OCI-LY1 (cell line): ENCODE results near the gene PID1.

Experiments used
- H2AFZ ChIP-seq: fragments of 200-600 bp; sonication (generic), shearing (Covaris generic); 2 replicates; pipeline ENCODE4 v1.6.0; 2014; ENCODE audit warnings: antibody characterized with exemption, mild to moderate bottlenecking, low read length
- H3F3A ChIP-seq: fragments of 200-600 bp; sonication (generic), shearing (Covaris generic); 2 replicates; pipeline ENCODE4 v1.6.0; 2014; ENCODE audit warnings: mild to moderate bottlenecking, antibody characterized with exemption, low read length, moderate library complexity; ENCODE audit not compliant: insufficient read depth
- H3K27ac ChIP-seq: fragments of 200-600 bp; sonication (generic); 2 replicates; pipeline ENCODE4 v1.5.1; 2014; ENCODE audit warnings: low read length, mixed run types, mild to moderate bottlenecking, low read depth; ENCODE audit not compliant: poor library complexity, severe bottlenecking
- H3K27me3 ChIP-seq: fragments of 200-600 bp; sonication (generic); 2 replicates; pipeline ENCODE4 v1.6.0; 2014; ENCODE audit warnings: antibody characterized with exemption, mild to moderate bottlenecking, low read length, moderate library complexity; ENCODE audit not compliant: insufficient read depth
- H3K36me3 ChIP-seq: fragments of 200-600 bp; sonication (generic); 2 replicates; pipeline ENCODE4 v1.6.1; 2014; ENCODE audit warnings: mild to moderate bottlenecking, antibody characterized with exemption, low read length, moderate library complexity, mixed read lengths; ENCODE audit not compliant: insufficient read depth
- H3K4me1 ChIP-seq: fragments of 200-600 bp; sonication (generic); 2 replicates; pipeline ENCODE4 v1.5.1; 2014; ENCODE audit warnings: mild to moderate bottlenecking, low read length, moderate library complexity; ENCODE audit not compliant: insufficient read depth, severe bottlenecking
- H3K4me2 ChIP-seq: fragments of 200-600 bp; sonication (generic), shearing (Covaris generic); 2 replicates; pipeline ENCODE4 v1.6.1; 2014; ENCODE audit warnings: low read length
- H3K4me3 ChIP-seq: fragments of 200-600 bp; sonication (generic); 2 replicates; pipeline ENCODE4 v1.5.1; 2014; ENCODE audit warnings: low read length, low read depth, mild to moderate bottlenecking, mixed read lengths; ENCODE audit not compliant: poor library complexity, severe bottlenecking
- H3K79me2 ChIP-seq: fragments of 200-600 bp; shearing (Covaris generic); 2 replicates; pipeline ENCODE4 v1.6.1; 2016; ENCODE audit warnings: mixed run types, low read length, mixed read lengths; ENCODE audit not compliant: insufficient read depth
- H3K9ac ChIP-seq: fragments of 200-600 bp; sonication (generic), shearing (Covaris generic); 2 replicates; pipeline ENCODE4 v1.6.1; 2014; ENCODE audit warnings: mild to moderate bottlenecking, low read length, mixed read lengths
- H3K9me2 ChIP-seq: fragments of 200-600 bp; sonication (generic), shearing (Covaris generic); 2 replicates; pipeline ENCODE4 v1.6.1; 2014; ENCODE audit warnings: low read depth, mild to moderate bottlenecking, low read length, mixed read lengths
- H3K9me3 ChIP-seq: fragments of 200-600 bp; shearing (Covaris generic); 2 replicates; pipeline ENCODE4 v1.6.1; 2014; ENCODE audit warnings: low read length, mixed read lengths
- H4K20me1 ChIP-seq: fragments of 200-600 bp; sonication (generic), shearing (Covaris generic); 2 replicates; pipeline ENCODE4 v1.6.0; 2016; ENCODE audit warnings: mild to moderate bottlenecking, low read length; ENCODE audit not compliant: insufficient read depth
- CTCF ChIP-seq: fragments of 200-600 bp; sonication (generic), shearing (Covaris generic); IDR thresholded peaks from 2 replicates; pipeline ENCODE4 v1.5.1; 2017; ENCODE audit warnings: mild to moderate bottlenecking, antibody characterized with exemption, low read length, moderate library complexity, mixed read lengths
- EZH2 ChIP-seq: fragments of 200-600 bp; sonication (generic), shearing (Covaris generic); IDR thresholded peaks from 2 replicates; pipeline ENCODE4 v1.8.0; 2017; ENCODE audit warnings: borderline replicate concordance, mixed run types, mild to moderate bottlenecking, antibody characterized with exemption, low read length, moderate library complexity, mixed read lengths

The PID1 gene

GRCh38 chr2:229226382-229226781 lies 44.7 kb downstream of the PID1 start:
- no peaks in the 10 kb centered on the region for H3K27me3 ChIP-seq
- H3K9ac ChIP-seq = no peak overlapping the region
- no peak overlapping the region for H3K27ac ChIP-seq
- no peak overlapping the region for H3K4me3 ChIP-seq
- TF ChIP-seq EZH2 (no peak), CTCF (no peak)
- no peaks in the 10 kb centered on the region for H3F3A ChIP-seq
- H3K9me2 ChIP-seq = no peaks in the 10 kb centered on the region
- no peaks in the 10 kb centered on the region for H3K36me3 ChIP-seq
- H4K20me1 ChIP-seq = no peaks in the 10 kb centered on the region
- no peaks in the 10 kb centered on the region for H3K9me3 ChIP-seq
- no peak overlapping the region for H3K4me2 ChIP-seq
- H3K4me1 ChIP-seq = no peaks in the 10 kb centered on the region
- no peaks in the 10 kb centered on the region for H3K79me2 ChIP-seq
- no peak overlapping the region for H2AFZ ChIP-seq

GRCh38 chr2:229223107-229223506 lies 48.0 kb downstream of the PID1 start:
- H3K79me2 ChIP-seq = no peaks in the 10 kb centered on the region
- H3K9ac ChIP-seq = no peak overlapping the region
- no peaks in the 10 kb centered on the region for H3F3A ChIP-seq
- no peak for TF ChIP-seq CTCF
- TF ChIP-seq EZH2 = no peak
- no peak overlapping the region for H3K4me3 ChIP-seq
- H3K36me3 ChIP-seq = no peaks in the 10 kb centered on the region
- H3K4me2 ChIP-seq = no peak overlapping the region
- no peaks in the 10 kb centered on the region for H3K4me1 ChIP-seq
- no peaks in the 10 kb centered on the region for H3K27me3 ChIP-seq
- no peaks in the 10 kb centered on the region for H3K9me2 ChIP-seq
- H3K27ac ChIP-seq = no peak overlapping the region
- no peaks in the 10 kb centered on the region for H3K9me3 ChIP-seq
- H2AFZ ChIP-seq = no peak overlapping the region
- H4K20me1 ChIP-seq = no peaks in the 10 kb centered on the region

GRCh38 chr2:229221641-229222040 lies 49.4 kb downstream of the PID1 start:
- Histone ChIP-seq H3K27ac (no peak overlapping the region), H3K9me3 (no peaks in the 10 kb centered on the region), H3K4me3 (no peak overlapping the region), H3K4me2 (no peak overlapping the region), H3K4me1 (no peaks in the 10 kb centered on the region), H3K9me2 (no peaks in the 10 kb centered on the region), H2AFZ (no peak overlapping the region), H3K27me3 (no peaks in the 10 kb centered on the region), H3K79me2 (no peaks in the 10 kb centered on the region), H4K20me1 (no peaks in the 10 kb centered on the region), H3F3A (no peaks in the 10 kb centered on the region), H3K9ac (no peak overlapping the region), H3K36me3 (no peaks in the 10 kb centered on the region)
- no peak for TF ChIP-seq EZH2

GRCh38 chr2:229220254-229220653 lies 50.8 kb downstream of the PID1 start:
- H3K9me3 ChIP-seq = no peaks in the 10 kb centered on the region
- no peaks in the 10 kb centered on the region for H4K20me1 ChIP-seq
- no peaks in the 10 kb centered on the region for H3K79me2 ChIP-seq
- H3K27ac ChIP-seq = no peak overlapping the region
- H2AFZ ChIP-seq = no peak overlapping the region
- no peak overlapping the region for H3K4me2 ChIP-seq
- H3F3A ChIP-seq = no peaks in the 10 kb centered on the region
- no peak overlapping the region for H3K4me3 ChIP-seq
- H3K4me1 ChIP-seq = no peaks in the 10 kb centered on the region
- TF ChIP-seq EZH2 (no peak), CTCF (no peak)
- H3K9ac ChIP-seq = no peak overlapping the region
- no peaks in the 10 kb centered on the region for H3K27me3 ChIP-seq
- no peaks in the 10 kb centered on the region for H3K36me3 ChIP-seq
- H3K9me2 ChIP-seq = no peaks in the 10 kb centered on the region
